Panc1 (cell line): Measurements from ENCODE around the gene HDHD2.

ENCODE experiments used
- POLR2AphosphoS5 ChIP-seq: IDR thresholded peaks from 2 replicates; pipeline ENCODE4 v1.6.1; 2012; ENCODE audit warnings: mild to moderate bottlenecking, low read depth, low read length, moderate library complexity
- TF ChIP-seq, protein P1 (sequence below): fragments of 450-650 bp; IDR thresholded peaks from 2 replicates; pipeline ENCODE4 v1.5.1; 2017; ENCODE audit warnings: mild to moderate bottlenecking
- TF ChIP-seq, protein P2 (sequence below), 2 experiments: IDR thresholded peaks; 2 replicates each; pipeline ENCODE4 v1.6.1; 2011 to 2012; ENCODE audit warnings: low read depth in 2 of 2, control low read depth in 1 of 2, low read length in 1 of 2, mild to moderate bottlenecking in 1 of 2, moderate library complexity in 1 of 2; ENCODE audit not compliant: insufficient read depth in 1 of 2

DNA sequence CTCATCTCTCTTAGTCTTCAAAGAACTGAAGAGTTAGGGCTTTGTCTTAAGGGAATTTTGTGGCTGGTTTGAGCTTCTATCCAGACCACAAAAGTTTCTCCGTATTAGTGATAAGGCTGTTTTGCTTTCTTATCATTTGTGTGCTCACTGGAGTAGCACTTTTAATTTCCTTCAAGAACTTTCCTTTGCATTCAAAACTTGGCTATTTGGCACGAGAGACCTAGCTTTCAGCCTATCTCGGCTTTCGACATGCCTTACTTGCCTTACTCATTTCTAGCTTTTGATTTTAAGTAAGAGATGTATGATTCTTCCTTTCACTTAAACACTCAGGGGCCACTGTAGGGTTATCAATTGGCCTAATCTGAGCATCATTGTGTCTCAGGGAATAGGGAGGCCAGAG lies 29.9 kb downstream of the HDHD2 start:
- TF ChIP-seq, protein P1, sequence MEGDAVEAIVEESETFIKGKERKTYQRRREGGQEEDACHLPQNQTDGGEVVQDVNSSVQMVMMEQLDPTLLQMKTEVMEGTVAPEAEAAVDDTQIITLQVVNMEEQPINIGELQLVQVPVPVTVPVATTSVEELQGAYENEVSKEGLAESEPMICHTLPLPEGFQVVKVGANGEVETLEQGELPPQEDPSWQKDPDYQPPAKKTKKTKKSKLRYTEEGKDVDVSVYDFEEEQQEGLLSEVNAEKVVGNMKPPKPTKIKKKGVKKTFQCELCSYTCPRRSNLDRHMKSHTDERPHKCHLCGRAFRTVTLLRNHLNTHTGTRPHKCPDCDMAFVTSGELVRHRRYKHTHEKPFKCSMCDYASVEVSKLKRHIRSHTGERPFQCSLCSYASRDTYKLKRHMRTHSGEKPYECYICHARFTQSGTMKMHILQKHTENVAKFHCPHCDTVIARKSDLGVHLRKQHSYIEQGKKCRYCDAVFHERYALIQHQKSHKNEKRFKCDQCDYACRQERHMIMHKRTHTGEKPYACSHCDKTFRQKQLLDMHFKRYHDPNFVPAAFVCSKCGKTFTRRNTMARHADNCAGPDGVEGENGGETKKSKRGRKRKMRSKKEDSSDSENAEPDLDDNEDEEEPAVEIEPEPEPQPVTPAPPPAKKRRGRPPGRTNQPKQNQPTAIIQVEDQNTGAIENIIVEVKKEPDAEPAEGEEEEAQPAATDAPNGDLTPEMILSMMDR: no peak
- TF ChIP-seq POLR2AphosphoS5: no peak
- TF ChIP-seq, protein P2, sequence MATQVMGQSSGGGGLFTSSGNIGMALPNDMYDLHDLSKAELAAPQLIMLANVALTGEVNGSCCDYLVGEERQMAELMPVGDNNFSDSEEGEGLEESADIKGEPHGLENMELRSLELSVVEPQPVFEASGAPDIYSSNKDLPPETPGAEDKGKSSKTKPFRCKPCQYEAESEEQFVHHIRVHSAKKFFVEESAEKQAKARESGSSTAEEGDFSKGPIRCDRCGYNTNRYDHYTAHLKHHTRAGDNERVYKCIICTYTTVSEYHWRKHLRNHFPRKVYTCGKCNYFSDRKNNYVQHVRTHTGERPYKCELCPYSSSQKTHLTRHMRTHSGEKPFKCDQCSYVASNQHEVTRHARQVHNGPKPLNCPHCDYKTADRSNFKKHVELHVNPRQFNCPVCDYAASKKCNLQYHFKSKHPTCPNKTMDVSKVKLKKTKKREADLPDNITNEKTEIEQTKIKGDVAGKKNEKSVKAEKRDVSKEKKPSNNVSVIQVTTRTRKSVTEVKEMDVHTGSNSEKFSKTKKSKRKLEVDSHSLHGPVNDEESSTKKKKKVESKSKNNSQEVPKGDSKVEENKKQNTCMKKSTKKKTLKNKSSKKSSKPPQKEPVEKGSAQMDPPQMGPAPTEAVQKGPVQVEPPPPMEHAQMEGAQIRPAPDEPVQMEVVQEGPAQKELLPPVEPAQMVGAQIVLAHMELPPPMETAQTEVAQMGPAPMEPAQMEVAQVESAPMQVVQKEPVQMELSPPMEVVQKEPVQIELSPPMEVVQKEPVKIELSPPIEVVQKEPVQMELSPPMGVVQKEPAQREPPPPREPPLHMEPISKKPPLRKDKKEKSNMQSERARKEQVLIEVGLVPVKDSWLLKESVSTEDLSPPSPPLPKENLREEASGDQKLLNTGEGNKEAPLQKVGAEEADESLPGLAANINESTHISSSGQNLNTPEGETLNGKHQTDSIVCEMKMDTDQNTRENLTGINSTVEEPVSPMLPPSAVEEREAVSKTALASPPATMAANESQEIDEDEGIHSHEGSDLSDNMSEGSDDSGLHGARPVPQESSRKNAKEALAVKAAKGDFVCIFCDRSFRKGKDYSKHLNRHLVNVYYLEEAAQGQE (IDR thresholded peaks at IDR 0.05; ENCODE audit: insufficient read depth in 1 of 2, low read depth in 2 of 2, low read length in 1 of 2): no peak
